ENCODE results near the gene ARMH1.

- TF ChIP-seq EP300 (IDR thresholded peaks at IDR 0.05) (no peak), POLR2A (IDR thresholded peaks at IDR 0.05; ENCODE audit: low read depth) (no peak), CTCF (IDR thresholded peaks at IDR 0.05) (no peak), POLR2AphosphoS5 (IDR thresholded peaks at IDR 0.05) (no peak)
These were observed 44.8 kb downstream of the ARMH1 start for GRCh38 chr1:44719318-44719717.
